ENCODE results near the gene HHEX.

DNA sequence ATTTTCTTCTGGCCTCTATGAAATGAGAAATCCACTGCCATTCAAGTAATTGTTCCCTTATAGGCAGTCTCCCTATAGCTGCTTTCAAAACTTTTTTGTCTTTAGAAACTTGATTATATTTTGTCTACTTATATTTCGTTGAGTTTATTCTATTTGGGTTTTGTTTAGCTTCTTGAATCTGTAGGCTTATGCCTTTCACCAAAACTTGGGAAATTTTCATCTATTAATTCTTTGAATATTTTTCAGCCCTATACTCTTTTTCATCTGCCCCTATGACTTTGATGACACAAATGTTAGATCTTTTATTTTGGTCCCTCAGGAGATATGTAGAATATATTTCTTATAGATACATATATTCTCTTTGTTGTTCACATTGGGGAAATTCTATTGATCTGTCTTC is 48.3 kb upstream of the HHEX start:
- TF ChIP-seq, protein P1, sequence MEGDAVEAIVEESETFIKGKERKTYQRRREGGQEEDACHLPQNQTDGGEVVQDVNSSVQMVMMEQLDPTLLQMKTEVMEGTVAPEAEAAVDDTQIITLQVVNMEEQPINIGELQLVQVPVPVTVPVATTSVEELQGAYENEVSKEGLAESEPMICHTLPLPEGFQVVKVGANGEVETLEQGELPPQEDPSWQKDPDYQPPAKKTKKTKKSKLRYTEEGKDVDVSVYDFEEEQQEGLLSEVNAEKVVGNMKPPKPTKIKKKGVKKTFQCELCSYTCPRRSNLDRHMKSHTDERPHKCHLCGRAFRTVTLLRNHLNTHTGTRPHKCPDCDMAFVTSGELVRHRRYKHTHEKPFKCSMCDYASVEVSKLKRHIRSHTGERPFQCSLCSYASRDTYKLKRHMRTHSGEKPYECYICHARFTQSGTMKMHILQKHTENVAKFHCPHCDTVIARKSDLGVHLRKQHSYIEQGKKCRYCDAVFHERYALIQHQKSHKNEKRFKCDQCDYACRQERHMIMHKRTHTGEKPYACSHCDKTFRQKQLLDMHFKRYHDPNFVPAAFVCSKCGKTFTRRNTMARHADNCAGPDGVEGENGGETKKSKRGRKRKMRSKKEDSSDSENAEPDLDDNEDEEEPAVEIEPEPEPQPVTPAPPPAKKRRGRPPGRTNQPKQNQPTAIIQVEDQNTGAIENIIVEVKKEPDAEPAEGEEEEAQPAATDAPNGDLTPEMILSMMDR (IDR thresholded peaks at IDR 0.05), result no peak
- no peak for TF ChIP-seq POLR2A (IDR thresholded peaks at IDR 0.05)

All from heart left ventricle (tissue), 13 donors.